Epithelial cell of esophagus (primary cell): Measurements from ENCODE around the gene POLR2I.

Experiments used
- DNase-seq: peaks from one replicate; pipeline ENCODE4 v3.0.0; 2010; ENCODE audit warnings: low read depth
- H3K4me3 ChIP-seq: 2 replicates; pipeline ENCODE4 v1.5.1; 2011; ENCODE audit warnings: mild to moderate bottlenecking, low read length, control low read depth
- CTCF ChIP-seq: IDR thresholded peaks from 2 replicates; pipeline ENCODE4 v1.5.1; 2011; ENCODE audit warnings: low read depth, mild to moderate bottlenecking, low read length, control low read depth, inconsistent platforms; ENCODE audit not compliant: insufficient read depth; ENCODE audit errors: missing control alignments

POLR2I gene

GRCh38 chr19:36151144-36152018, 36.7 kb upstream of the POLR2I start:
- DNase-seq, result no peak
- no peak overlapping the region for H3K4me3 ChIP-seq
- no peak for TF ChIP-seq CTCF

DNA sequence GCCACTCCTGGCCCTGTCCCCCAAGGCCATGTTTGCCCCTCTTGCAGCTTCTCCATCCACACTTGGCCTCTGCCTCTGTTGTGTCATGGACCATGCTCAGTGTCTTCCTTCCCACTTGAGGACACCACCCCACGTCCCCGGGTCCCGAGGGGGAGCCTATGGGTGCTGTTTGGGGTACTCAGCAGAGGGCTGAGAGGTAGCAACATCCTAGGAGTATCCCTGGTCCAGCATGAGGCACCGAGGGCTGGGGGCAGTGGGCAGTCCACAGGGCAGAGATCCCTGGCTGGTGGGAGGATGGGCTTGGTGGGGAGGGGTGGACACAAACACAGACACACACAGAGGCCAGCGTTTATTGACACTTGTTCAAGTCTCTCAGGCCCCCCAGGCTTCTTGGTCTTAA, 35.9 kb upstream of the POLR2I start:
- H3K4me3 ChIP-seq, result no peak overlapping the region
- TF ChIP-seq CTCF, result no peak
- DNase-seq, result no peak

DNA sequence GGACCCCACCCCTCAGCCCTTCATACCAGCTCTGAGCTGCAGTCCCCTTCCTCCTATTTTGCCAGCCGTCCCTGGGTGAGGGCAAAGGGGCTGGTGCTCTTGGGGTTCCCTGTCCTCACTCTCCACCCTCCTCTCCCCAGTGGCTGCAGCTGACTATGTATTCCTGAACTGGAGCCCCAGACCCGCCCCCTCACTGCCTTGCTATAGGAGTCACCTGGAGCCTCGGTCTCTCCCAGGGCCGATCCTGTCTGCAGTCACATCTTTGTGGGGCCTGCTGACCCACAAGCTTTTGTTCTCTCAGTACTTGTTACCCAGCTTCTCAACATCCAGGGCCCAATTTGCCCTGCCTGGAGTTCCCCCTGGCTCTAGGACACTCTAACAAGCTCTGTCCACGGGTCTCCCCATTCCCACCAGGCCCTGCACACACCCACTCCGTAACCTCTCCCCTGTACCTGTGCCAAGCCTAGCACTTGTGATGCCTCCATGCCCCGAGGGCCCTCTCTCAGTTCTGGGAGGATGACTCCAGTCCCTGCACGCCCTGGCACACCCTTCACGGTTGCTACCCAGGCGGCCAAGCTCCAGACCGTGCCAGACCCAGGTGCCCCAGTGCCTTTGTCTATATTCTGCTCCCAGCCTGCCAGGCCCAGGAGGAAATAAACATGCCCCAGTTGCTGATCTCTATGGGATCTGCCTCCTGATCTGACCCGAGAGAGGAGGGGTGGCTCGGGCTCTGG, 35.2 kb upstream of the POLR2I start:
- H3K4me3 ChIP-seq, result no peak overlapping the region
- no peak for TF ChIP-seq CTCF
- DNase-seq, result peak; percentile 95

GRCh38 chr19:36144624-36145023, 29.9 kb upstream of the POLR2I start:
- DNase-seq, result no peak
- TF ChIP-seq CTCF, result no peak
- H3K4me3 ChIP-seq, result no peak overlapping the region

GRCh38 chr19:36142496-36142895, 27.8 kb upstream of the POLR2I start:
- no peak overlapping the region for H3K4me3 ChIP-seq
- no peak for DNase-seq
- no peak for TF ChIP-seq CTCF

DNA sequence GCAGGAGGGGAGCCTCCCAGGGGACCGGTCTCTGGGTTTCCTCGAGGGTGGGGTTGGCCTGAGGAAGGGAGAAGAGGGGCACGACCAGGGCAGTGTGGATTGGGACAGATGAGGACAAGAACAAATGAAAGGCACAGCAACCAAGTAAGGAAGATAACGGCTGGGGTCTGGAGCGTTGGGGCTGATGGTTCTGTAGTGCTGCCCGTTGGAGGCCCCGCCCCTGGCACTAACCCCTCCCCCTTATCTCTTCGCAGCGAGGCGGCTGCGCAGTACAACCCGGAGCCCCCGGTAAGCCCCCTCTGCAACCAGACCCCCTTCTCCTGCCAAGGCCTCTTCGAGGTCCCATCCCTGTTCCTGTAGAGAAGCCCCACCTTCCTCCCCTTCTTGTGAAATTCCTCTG, 27.4 kb upstream of the POLR2I start:
- DNase-seq, result no peak
- no peak overlapping the region for H3K4me3 ChIP-seq
- TF ChIP-seq CTCF, result no peak
